H54 (cell line): ENCODE measurements around the gene SIGLEC6.

ENCODE experiments used
- DNase-seq: peaks from one replicate; pipeline ENCODE4 v3.0.0; 2011; ENCODE audit warnings: low spot score, mixed read lengths; ENCODE audit not compliant: insufficient read length
- FAIRE-seq: peaks from 3 replicates; lab custom pipeline; 2011; peaks lifted over from hg19 to GRCh38; lab: Jason Lieb, UNC
- POLR2A ChIP-seq: IDR thresholded peaks from 2 replicates; pipeline ENCODE4 v1.6.1; 2011; ENCODE audit warnings: low read depth, mild to moderate bottlenecking, low read length

Gene SIGLEC6

GRCh38 chr19:51531349-51532315, at the start of gene SIGLEC6:
Gene SIGLEC6 (minus strand): TSS chr19:51531670. CDS start chr19:51531648, 22 bp downstream.
- no peak for TF ChIP-seq POLR2A

DNA sequence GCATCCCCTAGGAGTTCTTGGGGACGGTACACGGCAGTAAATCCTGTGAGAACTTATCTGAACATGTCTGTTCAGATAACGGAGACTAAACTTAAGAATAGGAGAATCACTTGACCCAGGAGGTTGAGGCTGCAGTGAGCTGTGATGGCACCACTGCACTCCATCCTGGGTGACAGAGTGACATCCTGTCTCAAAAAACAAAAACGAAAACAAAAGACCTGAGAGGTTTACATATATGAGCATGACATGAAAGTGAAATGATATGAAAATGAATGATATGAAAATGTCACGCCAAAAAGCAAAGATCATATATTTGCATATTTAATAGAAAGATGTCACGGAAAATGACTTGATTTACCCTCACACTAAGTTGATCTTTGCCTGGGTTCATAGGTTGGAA, 45.4 kb upstream of the SIGLEC6 start:
- FAIRE-seq, result no peak
- no peak for DNase-seq
- no peak for TF ChIP-seq POLR2A

More at GRCh38 chr19:51531349-51532315, at the start of gene SIGLEC6:
- no peak for FAIRE-seq
- DNase-seq, result no peak

DNA sequence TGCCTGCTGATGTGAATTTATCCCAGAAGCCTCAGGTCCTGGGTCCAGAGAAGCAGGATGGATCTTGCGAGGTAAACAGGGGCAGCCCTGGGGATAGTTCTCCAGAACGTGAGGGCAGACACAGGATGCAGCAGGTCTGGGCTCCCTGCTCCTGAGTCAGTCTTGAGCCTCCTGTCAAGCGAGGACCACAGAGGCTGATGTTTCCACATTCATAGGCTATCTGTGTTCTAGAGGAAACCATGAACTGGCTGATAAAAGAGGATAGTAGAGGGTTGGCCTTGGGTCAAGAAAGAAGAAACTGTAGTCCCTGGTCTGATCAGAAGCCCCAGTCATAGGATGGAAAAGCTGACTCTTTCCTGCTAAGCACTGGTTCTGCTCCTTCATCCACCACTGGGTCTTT, 41.9 kb upstream of the SIGLEC6 start:
- no peak for TF ChIP-seq POLR2A
- no peak for FAIRE-seq
- DNase-seq, result peak; percentile 11

- DNase-seq (peak; percentile 53), FAIRE-seq (peak; percentile 95)
- TF ChIP-seq POLR2A, result no peak
These were observed 41.4 kb upstream of the SIGLEC6 start for GRCh38 chr19:51572908-51573307.

DNA sequence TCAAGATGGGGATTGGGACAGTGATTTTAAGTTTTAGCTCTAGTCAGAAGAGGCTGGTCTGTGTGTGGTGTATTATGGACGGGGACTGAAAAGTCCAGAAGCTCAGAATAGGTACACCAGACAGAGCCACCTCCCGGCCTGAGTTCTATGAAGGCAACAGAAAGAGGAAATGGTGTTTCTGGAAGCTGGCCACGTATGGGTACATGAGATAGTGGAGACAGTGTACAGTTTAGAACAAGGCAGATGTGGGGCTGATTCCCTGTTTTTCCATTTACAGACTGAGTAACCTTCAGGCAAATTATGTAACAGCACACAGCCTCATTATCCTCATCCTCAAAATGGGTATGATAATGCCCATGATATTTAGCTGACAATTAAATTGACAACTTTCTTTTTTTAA, 40.9 kb upstream of the SIGLEC6 start:
- FAIRE-seq (no peak), DNase-seq (no peak)
- no peak for TF ChIP-seq POLR2A

GRCh38 chr19:51571599-51571998, 40.1 kb upstream of the SIGLEC6 start:
- FAIRE-seq, result no peak
- no peak for DNase-seq
- no peak for TF ChIP-seq POLR2A

DNA sequence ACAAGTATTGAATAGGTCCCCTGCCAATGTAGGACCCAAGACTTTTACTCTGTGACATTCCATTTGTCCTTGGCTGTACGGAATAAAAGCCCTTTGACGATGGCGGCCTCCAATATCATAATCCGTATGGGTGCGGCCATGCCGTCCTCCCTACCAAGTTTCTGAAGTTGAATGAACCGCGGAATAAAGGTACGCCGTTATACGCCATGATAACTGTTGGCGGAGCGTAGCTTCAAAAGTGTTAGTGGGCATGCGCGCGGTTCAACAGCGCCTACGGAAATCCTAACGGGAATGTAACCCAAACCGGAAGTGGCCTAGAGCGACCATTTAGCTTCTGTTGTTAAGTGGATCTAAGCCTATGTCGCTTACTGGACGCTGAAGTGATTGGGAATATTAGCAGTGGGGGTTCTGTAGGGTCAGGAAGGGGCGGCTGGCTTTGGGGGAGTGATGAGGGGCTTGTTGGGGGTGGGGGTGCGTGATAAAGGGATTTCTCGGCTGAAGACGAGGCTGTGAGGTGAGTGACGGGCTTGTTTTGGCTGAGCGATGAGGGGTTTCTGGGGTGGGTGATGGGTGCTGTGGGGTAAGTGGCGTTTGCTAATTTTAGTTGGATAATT, 39.6 kb upstream of the SIGLEC6 start, which contains the start of gene ZNF175:
TSS of gene ZNF175 (plus strand) at position 322 of the 614 bp plus-strand sequence. CDS start 2,047 bp downstream, outside the sequence.
- TF ChIP-seq POLR2A, result no peak
- DNase-seq (peak; percentile 27), FAIRE-seq (peak; percentile 97)

DNA sequence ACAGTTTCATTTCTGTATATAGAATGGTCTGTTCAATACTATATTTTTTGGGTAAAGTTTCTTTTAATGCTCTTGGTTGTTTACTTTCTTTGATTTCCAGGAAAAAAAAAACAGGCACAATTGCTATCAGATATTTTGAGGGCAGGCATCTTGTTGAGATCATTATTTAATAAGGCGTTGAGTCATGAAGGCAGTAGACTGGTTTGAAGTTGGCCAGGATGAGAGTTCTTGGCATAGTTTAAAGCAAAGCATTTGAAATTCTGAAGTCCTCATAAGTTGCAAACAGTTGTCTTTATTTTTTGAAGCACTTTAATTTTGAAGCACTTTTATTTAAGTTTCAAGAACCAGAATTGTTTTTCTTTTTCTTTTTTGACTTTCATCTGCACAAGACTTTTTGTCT, 37.0 kb upstream of the SIGLEC6 start:
- FAIRE-seq (no peak), DNase-seq (no peak)
- no peak for TF ChIP-seq POLR2A

GRCh38 chr19:51567583-51567982, 36.1 kb upstream of the SIGLEC6 start:
- TF ChIP-seq POLR2A, result no peak
- DNase-seq, result no peak
- FAIRE-seq, result no peak

GRCh38 chr19:51566489-51567100, 35.1 kb upstream of the SIGLEC6 start:
- FAIRE-seq (no peak), DNase-seq (no peak)
- no peak for TF ChIP-seq POLR2A

GRCh38 chr19:51565583-51565982, 34.1 kb upstream of the SIGLEC6 start:
- FAIRE-seq (no peak), DNase-seq (no peak)
- TF ChIP-seq POLR2A, result no peak

DNA sequence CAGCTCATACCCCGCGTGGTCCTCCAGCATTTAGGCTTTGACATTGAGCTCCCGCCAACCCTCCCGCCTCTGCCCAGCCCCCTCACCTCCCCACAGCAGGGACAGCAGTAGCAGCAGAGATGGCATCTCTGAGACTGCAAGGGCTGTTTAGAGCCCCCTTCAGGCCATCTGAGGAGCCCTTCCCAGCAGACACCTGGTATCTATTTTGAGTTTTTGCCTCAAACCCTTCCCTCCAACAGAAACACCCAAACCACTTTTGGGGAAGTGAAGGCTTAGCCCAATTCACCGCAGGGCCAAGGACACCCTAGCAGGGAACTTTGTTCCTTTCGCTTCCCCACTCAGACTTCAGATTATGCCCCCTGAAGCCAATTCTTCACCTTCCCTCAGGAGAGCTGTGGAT, 33.3 kb upstream of the SIGLEC6 start:
- DNase-seq (no peak), FAIRE-seq (no peak)
- no peak for TF ChIP-seq POLR2A

- DNase-seq (no peak), FAIRE-seq (no peak)
- TF ChIP-seq POLR2A, result no peak
These were observed 28.9 kb upstream of the SIGLEC6 start for GRCh38 chr19:51560339-51560738.

GRCh38 chr19:51559240-51559639, 27.8 kb upstream of the SIGLEC6 start:
- DNase-seq (no peak), FAIRE-seq (no peak)
- TF ChIP-seq POLR2A, result no peak
